Measurements from ENCODE around the gene CPS1. TPM values are rescaled to one million over a fixed set of nuclear protein-coding genes. Genes with fewer than 3 reads are reported as not detected.

The CPS1 gene
- total RNA-seq, 1 experiment from 2014 or later: 14.2 TPM

- Histone ChIP-seq H3K4ac (ENCODE audit: low read depth, low read length) (no peak overlapping the region), H2AFZ (ENCODE audit: low read length) (no peak overlapping the region), H3K27me3 (ENCODE audit: insufficient read depth, low read length) (no peaks in the 10 kb centered on the region), H4K8ac (replicated peaks; ENCODE audit: insufficient read length, low read depth, low read length) (no peak overlapping the region), H3K14ac (ENCODE audit: insufficient read depth, low read length) (no peak overlapping the region), H2AK5ac (ENCODE audit: insufficient read length, low read length) (no peak overlapping the region), H4K20me1 (ENCODE audit: control insufficient read depth, insufficient read depth, insufficient read length) (no peaks in the 10 kb centered on the region), H3K23me2 (ENCODE audit: insufficient read length, low read depth, low read length, poor library complexity, severe bottlenecking) (no peaks in the 10 kb centered on the region), H3K79me1 (ENCODE audit: insufficient read depth, low read depth, low read length, poor library complexity, severe bottlenecking) (no peaks in the 10 kb centered on the region), H3K9ac (ENCODE audit: extremely low read depth, insufficient read length, low read length) (no peak overlapping the region), H3K4me2 (ENCODE audit: insufficient read depth, insufficient read length, low read length) (no peak overlapping the region), H3T11ph (ENCODE audit: low read length) (no peak overlapping the region), H2BK12ac (ENCODE audit: insufficient read length, low read depth, low read length) (no peak overlapping the region), H3K4me1 (ENCODE audit: insufficient read depth, low read length) (peaks cover 3% of the 10 kb centered on the region; the same call in 1 of the 2 replicates), H2BK120ac (ENCODE audit: low read depth, low read length, poor library complexity, severe bottlenecking) (no peak overlapping the region), H4K91ac (ENCODE audit: insufficient read length, low read depth, low read length) (no peak overlapping the region), H3K27ac (ENCODE audit: insufficient read length, low read depth, low read length) (no peak overlapping the region), H2BK5ac (ENCODE audit: insufficient read length, low read length) (no peak overlapping the region), H3K56ac (ENCODE audit: insufficient read length, low read depth, low read length) (no peak overlapping the region), H3K18ac (ENCODE audit: insufficient read length, low read depth, low read length) (no peak overlapping the region), H4K5ac (ENCODE audit: insufficient read length, low read depth, low read length) (no peak overlapping the region), H2BK15ac (ENCODE audit: low read depth, low read length) (no peak overlapping the region), H3K23ac (ENCODE audit: insufficient read length, low read depth, low read length) (no peak overlapping the region), H2BK20ac (ENCODE audit: low read depth, low read length, poor library complexity, severe bottlenecking) (no peak overlapping the region), H3K79me2 (ENCODE audit: insufficient read depth, low read length) (no peaks in the 10 kb centered on the region), H3K9me3 (ENCODE audit: control insufficient read depth, low read depth, low read length) (no peaks in the 10 kb centered on the region)
- H3K27ac Mint-ChIP-seq: no peak overlapping the region; a peak in 1 of 7 replicates
- no peaks in the 10 kb centered on the region for H3K9me3 Mint-ChIP-seq
- TF ChIP-seq CTCF (conservative IDR thresholded peaks at IDR 0.05): no peak
- DNase-seq: no peak
- WGBS (ENCODE audit: extremely low coverage, insufficient read length, low lambda C conversion rate): no CpG with 5 or more reads among the region's 4 CpGs
- no peaks in the 10 kb centered on the region for H3K27me3 Mint-ChIP-seq (ENCODE audit: low read depth)
- no peak overlapping the region for H3K4me3 Mint-ChIP-seq
- H3K4me1 Mint-ChIP-seq: peaks cover 30 to 38% of the 10 kb centered on the region in 2 experiments
- no peaks in the 10 kb centered on the region; a peak in 1 of 7 replicates for H3K36me3 Mint-ChIP-seq (ENCODE audit: insufficient read depth in 1 of 3, low read depth in 3 of 3)
Observed at GRCh38 chr2:210623506-210623905, 67.1 kb downstream of the CPS1 start.

All from H9 (cell line).